B cell (primary cell): ENCODE data around the gene COTL1.

ENCODE experiments used
- CTCF ChIP-seq: fragments of 200-600 bp; IDR thresholded peaks from one replicate; pipeline ENCODE4 v1.8.0; 2022; ENCODE audit warnings: antibody characterized with exemption, mild to moderate bottlenecking
- EZH2 ChIP-seq: IDR thresholded peaks from 2 replicates; pipeline ENCODE4 v1.6.1; 2012; ENCODE audit warnings: borderline replicate concordance, low read depth, mild to moderate bottlenecking, moderate library complexity, low read length; ENCODE audit not compliant: insufficient read depth, poor library complexity, severe bottlenecking

- TF ChIP-seq CTCF, result no peak
- TF ChIP-seq EZH2, result no peak
These were observed 31.6 kb upstream of the COTL1 start for GRCh38 chr16:84649511-84649861.
